HS-27A (cell line): ENCODE data around the gene USHBP1.
"Not testable (repeated sequence)": the region's sequence is repeated elsewhere in the genome, so short reads cannot be mapped to it uniquely, and the experiment has no call there.

Experiments
- DNase-seq: peaks from one replicate; pipeline ENCODE4 v3.0.0-alpha.2; 2012; ENCODE audit warnings: low read depth, missing footprints

Gene USHBP1

DNA sequence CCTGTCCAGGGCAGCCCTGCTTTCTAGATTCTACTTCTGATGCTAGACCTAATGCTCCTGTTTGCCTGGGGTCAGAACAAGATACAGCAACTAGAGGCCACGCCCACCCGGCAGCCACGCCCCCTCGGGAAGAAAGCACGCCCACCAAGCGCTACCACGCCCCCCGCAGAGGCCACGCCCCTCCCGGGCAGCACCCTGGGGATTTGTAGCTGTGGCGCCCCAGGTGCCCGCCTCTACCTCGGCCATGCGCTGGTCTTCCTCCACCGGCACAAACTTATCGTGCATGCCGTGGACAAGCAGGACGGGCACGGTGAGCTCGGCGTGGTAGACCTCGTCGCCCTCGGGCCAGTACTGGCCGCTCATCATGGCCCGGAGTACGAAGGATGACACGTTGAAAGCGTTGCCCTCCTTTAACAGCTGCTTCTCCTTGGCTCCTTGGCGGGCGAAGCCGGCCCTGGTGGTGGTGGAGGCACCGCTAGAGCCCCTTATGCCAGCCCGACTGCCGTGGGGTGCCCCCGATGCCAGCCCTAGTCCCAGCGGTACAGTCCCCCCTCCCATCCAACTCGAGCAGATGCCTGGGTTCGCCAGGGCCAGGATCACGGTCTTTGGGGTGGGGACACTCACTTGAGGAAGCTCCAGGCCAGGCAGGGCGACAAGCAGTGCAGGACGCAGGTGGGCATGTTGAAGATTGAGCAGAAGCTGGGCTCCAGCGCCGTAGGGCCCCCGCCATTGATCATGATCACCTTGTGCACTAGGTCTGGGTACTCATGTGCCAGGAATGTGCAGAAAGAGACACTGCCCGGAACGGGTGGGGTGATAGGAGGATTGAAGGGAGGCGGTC, 29.7 kb upstream of the USHBP1 start:
- DNase-seq: no peak

GRCh38 chr19:17293605-17294004, 29.1 kb upstream of the USHBP1 start:
- DNase-seq: no peak

DNA sequence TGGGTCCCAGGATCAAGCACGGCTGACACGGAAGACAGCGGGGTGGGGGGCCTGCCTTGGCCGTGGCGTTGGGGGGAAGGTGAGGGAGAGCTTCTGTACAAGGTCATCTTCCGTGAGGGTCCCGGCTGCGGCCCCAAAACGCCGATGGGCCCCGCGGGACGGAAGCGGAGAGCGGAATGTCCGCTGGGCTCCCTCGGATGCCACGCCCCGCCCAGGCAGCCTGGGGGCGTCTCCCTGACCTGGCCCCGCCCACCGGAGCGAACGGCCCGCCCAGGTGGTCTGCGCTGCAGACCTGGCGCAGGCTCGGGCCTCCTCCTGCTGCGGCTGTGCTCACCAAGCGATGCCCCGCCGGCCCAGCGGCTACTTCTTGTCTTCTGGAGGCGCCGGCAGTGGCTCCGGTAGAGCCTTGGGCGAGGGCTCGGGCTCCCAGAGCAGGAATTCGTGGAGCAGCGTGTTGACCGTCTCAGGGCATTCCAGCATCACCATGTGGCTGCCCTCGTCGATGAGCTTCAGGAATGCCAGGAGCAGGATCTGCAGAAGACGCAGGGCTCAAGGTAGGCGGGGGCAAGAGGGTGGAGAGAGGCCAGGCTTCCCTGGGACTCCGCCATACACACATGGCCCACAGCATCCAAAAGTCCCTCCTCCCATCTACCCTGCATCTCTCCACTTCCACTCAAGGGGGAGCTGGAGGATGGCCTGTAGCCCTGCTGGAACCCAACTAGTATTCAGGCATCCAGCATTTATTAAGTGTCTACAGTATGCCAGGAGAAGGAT, 27.9 kb upstream of the USHBP1 start:
- DNase-seq: no peak

DNA sequence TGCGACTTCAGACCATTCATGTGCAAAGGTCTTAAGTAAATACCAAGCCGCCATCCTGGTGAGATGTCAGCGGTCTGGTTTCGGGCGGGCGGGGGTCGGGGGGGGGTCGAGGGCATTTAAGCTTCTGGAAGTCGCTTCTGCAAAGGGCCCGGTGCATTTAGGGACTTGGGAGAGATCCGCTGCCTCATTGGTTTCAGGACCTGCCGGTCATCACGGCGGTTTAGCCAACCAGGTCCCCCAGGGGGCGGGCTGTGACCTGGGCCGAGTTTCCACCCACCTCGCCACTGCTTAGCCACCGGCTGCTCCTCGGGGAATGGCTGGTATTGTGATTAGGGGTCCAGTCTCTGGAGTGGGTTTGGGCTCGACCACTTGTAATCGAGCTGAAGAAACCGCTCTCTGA, 24.9 kb upstream of the USHBP1 start:
- DNase-seq: no peak

DNA sequence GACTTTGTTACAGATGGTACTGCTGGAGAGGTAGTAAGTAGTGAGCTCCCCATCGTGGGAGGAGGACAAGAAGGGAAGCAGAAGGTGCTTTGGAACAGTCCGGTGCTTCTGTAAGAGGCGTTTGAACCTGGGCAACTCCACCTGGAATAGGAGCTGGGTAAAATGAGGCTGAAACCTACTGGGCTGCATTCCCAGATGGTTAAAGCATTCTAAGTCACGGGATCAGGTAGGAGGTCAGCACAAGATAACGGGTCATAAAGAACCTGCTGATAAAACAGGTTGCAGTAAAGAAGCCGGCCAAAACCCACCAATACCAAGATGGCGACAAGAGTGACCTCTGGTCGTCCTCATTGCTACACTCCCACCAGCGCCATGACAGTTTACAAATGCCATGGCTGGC, 22.2 kb upstream of the USHBP1 start:
- DNase-seq: no peak

DNA sequence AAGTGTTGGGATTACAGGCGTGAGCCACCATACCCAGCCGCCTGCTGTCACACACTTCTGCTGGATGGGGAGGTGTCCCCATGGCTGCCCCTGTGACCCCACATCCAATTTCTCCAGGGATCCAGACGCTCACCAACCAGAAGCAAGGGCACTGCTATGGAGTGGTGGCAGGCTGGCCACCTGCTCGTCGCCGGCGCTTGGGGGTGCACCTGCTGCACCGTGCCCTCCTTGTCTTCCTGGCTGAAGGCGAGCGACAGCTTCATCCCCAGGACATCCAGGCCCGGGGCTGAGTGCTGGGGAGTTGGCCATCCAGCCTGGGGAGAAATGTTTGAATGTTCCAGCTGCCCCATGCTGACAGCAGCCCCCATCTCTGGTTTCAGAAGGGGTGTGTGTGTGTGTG, 21.7 kb upstream of the USHBP1 start:
- DNase-seq: no peak

- no peak for DNase-seq
Observed at GRCh38 chr19:17285415-17286135, 21.0 kb upstream of the USHBP1 start.

GRCh38 chr19:17283504-17283996, 19.0 kb upstream of the USHBP1 start:
- DNase-seq: no peak

GRCh38 chr19:17282488-17283125, 18.1 kb upstream of the USHBP1 start:
- DNase-seq: no peak

DNA sequence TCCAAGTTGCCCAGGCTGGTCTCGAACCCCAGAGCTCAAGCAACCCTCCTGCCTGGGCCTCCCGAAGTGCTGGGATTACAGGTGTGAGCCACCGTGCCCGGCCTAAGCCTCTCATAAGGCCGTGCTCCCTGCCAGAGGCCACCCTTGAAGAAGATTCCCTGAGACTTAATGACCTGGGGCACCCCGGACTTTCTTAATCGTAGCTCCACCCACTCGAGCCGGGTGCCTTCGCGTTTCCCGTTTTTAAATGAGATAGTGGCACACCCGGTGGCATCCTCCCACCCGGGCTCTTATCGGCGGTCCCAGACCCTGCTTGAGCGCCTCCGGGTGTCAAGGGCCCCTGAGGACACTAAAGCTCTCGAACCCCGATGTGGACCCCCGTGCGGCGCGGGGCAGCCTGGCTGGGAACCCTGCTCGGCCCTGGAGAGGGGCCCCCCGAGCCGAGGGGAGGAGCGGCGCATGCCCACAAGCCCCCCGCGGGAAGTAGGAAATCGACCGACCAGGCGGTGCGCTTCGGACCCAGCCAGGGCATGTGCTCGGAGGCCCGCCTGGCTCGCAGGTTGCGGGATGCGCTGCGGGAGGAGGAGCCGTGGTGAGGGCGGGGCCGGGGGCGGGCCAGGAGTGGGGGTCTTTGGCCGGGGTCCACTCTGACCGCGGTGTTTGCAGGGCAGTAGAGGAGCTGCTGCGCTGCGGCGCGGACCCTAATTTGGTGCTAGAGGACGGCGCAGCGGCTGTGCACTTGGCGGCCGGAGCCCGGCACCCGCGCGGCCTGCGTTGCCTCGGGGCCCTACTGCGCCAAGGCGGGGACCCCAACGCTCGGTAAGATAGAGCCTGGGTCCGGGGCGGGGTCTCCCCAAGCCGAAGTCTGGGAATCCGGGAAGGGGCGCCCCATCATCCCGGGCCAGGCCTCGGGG, 17.1 kb upstream of the USHBP1 start, which contains the start of gene ANKLE1:
Gene ANKLE1, plus strand, starts transcription at position 511 of the 914 bp plus-strand sequence. Its CDS starts 20 bp downstream, at position 531.
- DNase-seq: no peak

DNA sequence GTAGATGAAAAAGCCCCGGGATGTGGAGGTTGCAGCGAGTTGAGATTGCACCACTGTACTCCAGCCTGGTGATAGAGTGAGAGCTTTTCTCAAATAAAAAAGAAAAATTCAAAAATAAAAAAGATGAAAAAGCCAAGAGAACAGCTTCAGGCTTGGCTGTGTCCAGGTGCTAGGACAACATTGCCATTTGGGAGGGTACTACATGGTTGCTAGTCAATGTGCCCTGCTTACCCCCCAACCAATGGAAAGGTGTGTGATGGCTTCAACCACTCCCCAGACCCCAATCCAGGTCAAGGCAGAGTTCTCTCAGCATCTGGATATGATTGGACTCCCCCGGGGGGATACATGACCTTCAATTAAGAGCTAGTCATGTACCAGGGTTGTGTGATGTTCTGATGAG, 14.9 kb upstream of the USHBP1 start:
- no peak for DNase-seq

DNA sequence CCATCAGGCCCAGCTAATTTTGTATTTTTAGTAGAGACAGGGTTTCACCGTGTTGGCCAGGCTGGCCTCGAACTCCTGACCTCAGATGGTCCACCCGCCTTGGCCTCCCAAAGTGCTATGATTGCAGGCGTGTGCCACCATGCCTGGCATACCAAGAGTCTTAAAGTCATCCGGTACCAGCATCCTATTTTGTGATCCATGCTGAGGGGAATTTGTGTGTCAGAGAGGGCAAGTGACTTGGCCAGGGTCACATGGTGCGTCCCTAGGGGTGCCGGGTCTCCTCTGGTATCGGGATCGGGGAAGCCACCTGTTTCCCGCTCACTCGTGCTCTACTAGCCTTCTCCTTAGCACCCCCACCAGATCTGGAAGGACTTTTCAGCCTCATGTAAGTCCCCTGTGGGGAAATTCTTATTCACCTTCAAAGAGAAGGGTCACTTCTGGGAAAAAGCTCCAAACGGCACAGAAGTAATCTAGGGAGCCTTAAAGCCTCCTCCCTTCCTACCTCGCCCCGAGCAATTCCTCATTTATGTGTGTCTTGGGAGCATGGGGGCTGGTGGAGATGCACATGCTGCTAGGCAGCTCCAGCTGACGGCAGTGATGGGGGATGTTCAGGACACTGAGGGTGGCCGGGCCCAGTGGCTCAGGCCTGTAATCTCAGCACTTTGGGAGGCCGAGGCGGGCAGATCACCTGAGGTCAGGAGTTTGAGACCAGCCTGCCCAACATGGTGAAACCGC, 11.1 kb upstream of the USHBP1 start:
- DNase-seq: no peak

DNA sequence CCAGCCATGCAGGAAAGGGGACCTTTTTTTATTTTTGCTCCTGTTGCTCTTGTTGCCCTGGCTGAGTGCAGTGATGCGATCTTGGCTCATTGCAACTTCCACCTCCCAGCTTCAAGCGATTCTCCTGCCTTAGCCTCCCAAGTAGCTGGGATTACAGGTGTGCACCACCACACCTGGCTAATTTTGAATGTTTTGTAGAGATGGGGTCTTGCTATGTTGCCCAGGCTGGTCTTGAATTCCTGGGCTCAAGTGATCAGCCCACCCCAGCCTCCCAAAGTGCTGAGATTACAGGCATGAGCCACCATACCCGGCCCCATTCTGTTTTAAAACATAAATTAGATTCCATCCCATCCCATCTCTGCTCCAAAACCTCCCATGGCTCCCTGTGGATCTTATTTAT, 10.3 kb upstream of the USHBP1 start:
- DNase-seq: not testable (repeated sequence)

DNA sequence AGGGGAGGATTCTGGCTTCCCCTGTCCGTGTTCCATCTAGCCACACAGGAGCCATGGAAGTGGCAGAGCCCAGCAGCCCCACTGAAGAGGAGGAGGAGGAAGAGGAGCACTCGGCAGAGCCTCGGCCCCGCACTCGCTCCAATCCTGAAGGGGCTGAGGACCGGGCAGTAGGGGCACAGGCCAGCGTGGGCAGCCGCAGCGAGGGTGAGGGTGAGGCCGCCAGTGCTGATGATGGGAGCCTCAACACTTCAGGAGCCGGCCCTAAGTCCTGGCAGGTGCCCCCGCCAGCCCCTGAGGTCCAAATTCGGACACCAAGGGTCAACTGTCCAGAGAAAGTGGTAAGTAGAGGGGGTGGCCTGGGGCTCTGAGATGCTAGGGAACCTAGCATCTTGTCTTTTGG, 4.2 kb upstream of the USHBP1 start:
- DNase-seq: no peak

- peak; percentile 93 for DNase-seq
Observed at GRCh38 chr19:17266975-17267788, 2.6 kb upstream of the USHBP1 start, which contains the start of gene BABAM1. Gene BABAM1 (plus strand): TSS chr19:17267443. CDS start chr19:17268807, 1,364 bp downstream.

DNA sequence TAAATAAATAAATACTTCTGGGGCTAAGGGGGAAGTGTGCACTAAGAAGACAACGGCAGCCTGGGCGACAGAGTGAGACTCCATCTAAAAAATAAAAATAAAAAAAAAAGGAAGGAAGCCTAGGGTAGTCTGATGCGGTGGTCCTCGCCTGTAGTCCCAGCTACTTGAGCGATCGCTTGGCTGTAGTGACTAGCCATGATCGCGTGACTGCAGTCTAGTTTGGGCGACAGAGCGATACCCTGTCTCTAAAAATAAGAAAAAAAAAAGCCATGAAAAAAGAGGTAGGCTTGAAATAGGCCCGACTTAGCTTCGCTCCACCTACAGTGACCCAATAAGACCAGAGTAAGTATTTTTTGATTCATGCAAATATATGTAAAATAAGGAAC, 2.0 kb upstream of the USHBP1 start:
- DNase-seq: no peak

DNA sequence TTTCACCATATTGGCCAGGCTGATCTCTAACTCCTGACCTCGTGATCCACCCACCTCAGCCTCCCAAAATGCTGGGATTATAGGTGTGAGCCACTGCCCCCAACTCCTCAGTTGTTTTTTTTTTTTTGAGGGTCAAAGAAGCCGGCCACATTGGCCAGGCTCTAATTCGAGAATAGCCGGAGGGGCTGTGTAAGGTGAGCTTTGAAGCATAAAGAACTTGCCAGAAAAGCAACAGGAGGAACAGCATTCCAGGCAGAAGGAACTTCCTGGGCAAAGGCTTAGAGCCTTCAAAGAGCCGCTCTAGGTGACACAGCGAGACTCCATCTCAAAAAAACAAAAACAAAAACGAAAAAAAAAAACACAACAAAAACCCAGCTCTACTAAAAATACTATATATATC, 1.5 kb upstream of the USHBP1 start:
- DNase-seq: no peak

DNA sequence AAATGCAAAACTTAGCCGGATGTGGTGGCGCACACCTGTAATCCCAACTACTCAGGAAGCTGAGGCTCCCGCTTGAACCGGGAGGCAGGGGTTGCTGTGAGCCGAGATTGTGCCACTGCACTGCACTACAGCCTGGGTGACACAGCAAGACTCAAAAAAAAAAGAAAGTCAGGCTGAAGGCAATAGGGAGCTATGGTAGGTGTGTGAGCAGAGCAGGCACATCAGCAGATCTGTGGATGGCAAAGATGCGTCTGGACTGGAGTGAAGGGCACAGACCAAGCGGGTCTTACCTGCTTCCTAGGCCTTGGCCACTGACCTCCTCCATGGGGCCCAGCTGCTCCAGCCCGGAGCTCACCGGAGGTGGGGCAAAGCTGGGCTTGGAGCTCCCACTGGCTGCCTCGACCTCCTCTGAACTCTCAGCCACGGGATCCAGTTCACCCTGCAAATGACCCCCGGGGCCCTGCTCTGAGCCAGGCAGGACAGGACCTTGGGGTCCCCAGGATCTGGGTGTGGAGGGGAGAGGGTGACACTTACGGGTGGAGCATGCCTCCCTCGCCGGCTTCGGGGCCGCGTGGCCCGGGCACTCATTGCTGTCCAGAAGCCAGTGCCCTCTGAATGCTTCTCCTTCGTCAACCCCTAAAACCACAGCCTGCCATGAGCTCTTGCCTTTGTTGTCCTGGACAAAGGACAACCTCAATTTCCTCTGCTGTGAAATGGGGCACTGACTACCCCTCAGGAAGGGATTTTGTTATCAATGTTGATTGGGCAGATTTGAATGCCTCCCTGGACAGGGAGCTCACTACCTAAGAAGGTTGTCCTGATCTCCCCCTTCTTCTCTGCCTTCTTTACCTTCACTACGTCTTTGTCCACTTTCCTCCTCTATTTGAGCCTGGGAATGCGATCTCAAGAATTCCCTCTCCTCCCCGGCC, 569 bp downstream of the USHBP1 start:
- DNase-seq: no peak
